HEK293 (cell line): ENCODE data around the gene STAB2.

Experiments
- TF ChIP-seq, protein P1 (sequence below): fragments of 450-650 bp; formaldehyde crosslinking; IDR thresholded peaks from 2 replicates; pipeline ENCODE4 v1.5.1; 2017; ENCODE audit warnings: missing biosample characterization, missing genetic modification characterization
- TF ChIP-seq, protein P2 (sequence below): fragments of 450-650 bp; formaldehyde crosslinking; IDR thresholded peaks from 2 replicates; pipeline ENCODE4 v1.5.1; 2016; ENCODE audit warnings: missing biosample characterization, missing genetic modification characterization

DNA sequence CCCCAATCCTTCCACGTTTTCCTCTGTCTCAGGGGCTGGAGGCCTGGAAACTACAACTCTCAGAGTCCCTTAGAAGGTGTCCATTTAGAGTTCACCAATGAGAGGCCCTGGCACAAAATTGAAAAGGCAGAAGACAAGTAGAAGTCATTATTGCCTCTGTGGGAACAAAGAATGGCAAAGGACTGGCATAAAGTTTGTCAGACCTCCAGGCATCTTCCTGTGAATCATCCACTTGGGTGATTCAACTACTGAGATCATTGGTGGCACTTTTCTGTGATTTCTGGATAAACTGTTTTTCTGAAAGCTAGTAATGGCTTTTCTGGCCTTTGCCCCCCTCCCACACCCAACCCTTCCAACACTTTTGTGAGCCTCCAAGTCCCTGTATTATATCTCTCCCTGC, 48.7 kb upstream of the STAB2 start:
- TF ChIP-seq, protein P1, sequence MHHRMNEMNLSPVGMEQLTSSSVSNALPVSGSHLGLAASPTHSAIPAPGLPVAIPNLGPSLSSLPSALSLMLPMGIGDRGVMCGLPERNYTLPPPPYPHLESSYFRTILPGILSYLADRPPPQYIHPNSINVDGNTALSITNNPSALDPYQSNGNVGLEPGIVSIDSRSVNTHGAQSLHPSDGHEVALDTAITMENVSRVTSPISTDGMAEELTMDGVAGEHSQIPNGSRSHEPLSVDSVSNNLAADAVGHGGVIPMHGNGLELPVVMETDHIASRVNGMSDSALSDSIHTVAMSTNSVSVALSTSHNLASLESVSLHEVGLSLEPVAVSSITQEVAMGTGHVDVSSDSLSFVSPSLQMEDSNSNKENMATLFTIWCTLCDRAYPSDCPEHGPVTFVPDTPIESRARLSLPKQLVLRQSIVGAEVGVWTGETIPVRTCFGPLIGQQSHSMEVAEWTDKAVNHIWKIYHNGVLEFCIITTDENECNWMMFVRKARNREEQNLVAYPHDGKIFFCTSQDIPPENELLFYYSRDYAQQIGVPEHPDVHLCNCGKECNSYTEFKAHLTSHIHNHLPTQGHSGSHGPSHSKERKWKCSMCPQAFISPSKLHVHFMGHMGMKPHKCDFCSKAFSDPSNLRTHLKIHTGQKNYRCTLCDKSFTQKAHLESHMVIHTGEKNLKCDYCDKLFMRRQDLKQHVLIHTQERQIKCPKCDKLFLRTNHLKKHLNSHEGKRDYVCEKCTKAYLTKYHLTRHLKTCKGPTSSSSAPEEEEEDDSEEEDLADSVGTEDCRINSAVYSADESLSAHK (tag by site-specific recombination) = no peak
- TF ChIP-seq, protein P2, sequence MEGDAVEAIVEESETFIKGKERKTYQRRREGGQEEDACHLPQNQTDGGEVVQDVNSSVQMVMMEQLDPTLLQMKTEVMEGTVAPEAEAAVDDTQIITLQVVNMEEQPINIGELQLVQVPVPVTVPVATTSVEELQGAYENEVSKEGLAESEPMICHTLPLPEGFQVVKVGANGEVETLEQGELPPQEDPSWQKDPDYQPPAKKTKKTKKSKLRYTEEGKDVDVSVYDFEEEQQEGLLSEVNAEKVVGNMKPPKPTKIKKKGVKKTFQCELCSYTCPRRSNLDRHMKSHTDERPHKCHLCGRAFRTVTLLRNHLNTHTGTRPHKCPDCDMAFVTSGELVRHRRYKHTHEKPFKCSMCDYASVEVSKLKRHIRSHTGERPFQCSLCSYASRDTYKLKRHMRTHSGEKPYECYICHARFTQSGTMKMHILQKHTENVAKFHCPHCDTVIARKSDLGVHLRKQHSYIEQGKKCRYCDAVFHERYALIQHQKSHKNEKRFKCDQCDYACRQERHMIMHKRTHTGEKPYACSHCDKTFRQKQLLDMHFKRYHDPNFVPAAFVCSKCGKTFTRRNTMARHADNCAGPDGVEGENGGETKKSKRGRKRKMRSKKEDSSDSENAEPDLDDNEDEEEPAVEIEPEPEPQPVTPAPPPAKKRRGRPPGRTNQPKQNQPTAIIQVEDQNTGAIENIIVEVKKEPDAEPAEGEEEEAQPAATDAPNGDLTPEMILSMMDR (tag by site-specific recombination) = no peak
